Ishikawa (cell line): ENCODE data around the gene SNTG2.

ENCODE experiments used
- CEBPB ChIP-seq: IDR thresholded peaks from 2 replicates; pipeline ENCODE4 v1.6.1; 2012
- CREB1 ChIP-seq: IDR thresholded peaks from 2 replicates; pipeline ENCODE4 v1.6.1; 2012; ENCODE audit warnings: low read depth
- EGR1 ChIP-seq: IDR thresholded peaks from 2 replicates; pipeline ENCODE4 v1.6.1; 2012
- EP300 ChIP-seq: IDR thresholded peaks from 2 replicates; pipeline ENCODE4 v1.6.1; 2012; ENCODE audit warnings: borderline replicate concordance
- FOXM1 ChIP-seq: IDR thresholded peaks from 2 replicates; pipeline ENCODE4 v1.6.1; 2012; ENCODE audit warnings: low read depth, borderline replicate concordance
- MAX ChIP-seq: IDR thresholded peaks from 2 replicates; pipeline ENCODE4 v1.6.1; 2012
- NFIC ChIP-seq: IDR thresholded peaks from 2 replicates; pipeline ENCODE4 v1.6.1; 2012
- RAD21 ChIP-seq: IDR thresholded peaks from 2 replicates; pipeline ENCODE4 v1.6.1; 2012; ENCODE audit warnings: low read depth
- REST ChIP-seq: IDR thresholded peaks from 2 replicates; pipeline ENCODE4 v1.6.1; 2012; ENCODE audit warnings: low read depth, mild to moderate bottlenecking
- TAF1 ChIP-seq: IDR thresholded peaks from 2 replicates; pipeline ENCODE4 v1.6.1; 2012; ENCODE audit warnings: low read depth, mild to moderate bottlenecking
- TCF12 ChIP-seq: IDR thresholded peaks from 2 replicates; pipeline ENCODE4 v1.6.1; 2012; ENCODE audit warnings: low read depth
- TEAD4 ChIP-seq: IDR thresholded peaks from 2 replicates; pipeline ENCODE4 v1.6.1; 2012
- USF1 ChIP-seq: IDR thresholded peaks from 2 replicates; pipeline ENCODE4 v1.6.1; 2012
- YY1 ChIP-seq: IDR thresholded peaks from 2 replicates; pipeline ENCODE4 v1.6.1; 2012; ENCODE audit warnings: low read depth
- ZBTB7A ChIP-seq: IDR thresholded peaks from 2 replicates; pipeline ENCODE4 v1.6.1; 2012; ENCODE audit warnings: low read depth

Gene SNTG2

GRCh38 chr2:1374287-1374686 is 423.6 kb downstream of the SNTG2 start:
- TF ChIP-seq CEBPB, result no peak
- no peak for TF ChIP-seq MAX
- no peak for TF ChIP-seq TAF1
- no peak for TF ChIP-seq RAD21
- TF ChIP-seq USF1, result no peak
- no peak for TF ChIP-seq YY1
- no peak for TF ChIP-seq EP300
- no peak for TF ChIP-seq ZBTB7A
- no peak for TF ChIP-seq CREB1
- no peak for TF ChIP-seq NFIC
- no peak for TF ChIP-seq EGR1
- TF ChIP-seq TEAD4, result no peak
- no peak for TF ChIP-seq FOXM1
- TF ChIP-seq REST, result no peak
- no peak for TF ChIP-seq TCF12

- TF ChIP-seq RAD21 (no peak), TEAD4 (no peak), NFIC (no peak), ZBTB7A (no peak), USF1 (no peak), EGR1 (no peak), MAX (no peak), CEBPB (no peak), EP300 (no peak), TCF12 (no peak), YY1 (no peak), TAF1 (no peak), REST (no peak), FOXM1 (no peak), CREB1 (no peak)
These were observed 425.1 kb downstream of the SNTG2 start for GRCh38 chr2:1375794-1376193.

GRCh38 chr2:1377473-1377872 is 426.8 kb downstream of the SNTG2 start:
- no peak for TF ChIP-seq EGR1
- no peak for TF ChIP-seq NFIC
- TF ChIP-seq REST, result no peak
- no peak for TF ChIP-seq MAX
- TF ChIP-seq USF1, result no peak
- no peak for TF ChIP-seq TCF12
- TF ChIP-seq TAF1, result no peak
- no peak for TF ChIP-seq CREB1
- no peak for TF ChIP-seq TEAD4
- TF ChIP-seq YY1, result no peak

GRCh38 chr2:1378456-1379150 is 428.0 kb downstream of the SNTG2 start:
- TF ChIP-seq USF1, result no peak
- no peak for TF ChIP-seq NFIC
- no peak for TF ChIP-seq REST
- TF ChIP-seq MAX, result no peak
- no peak for TF ChIP-seq CREB1
- no peak for TF ChIP-seq TAF1
- no peak for TF ChIP-seq RAD21
